GM19372 (cell line): ENCODE measurements around the gene TNS1.

Experiments
- ATAC-seq: cut with Tn5 transposase; IDR thresholded peaks from one replicate; pipeline ENCODE4 v1.9.1; 2021; ENCODE audit warnings: mild to moderate bottlenecking, low read depth, moderate library complexity; ENCODE audit not compliant: unreplicated experiment

Gene TNS1

GRCh38 chr2:217805668-217806481 lies 196.9 kb downstream of the TNS1 start:
- no peak for ATAC-seq

GRCh38 chr2:217804791-217805667 lies 197.8 kb downstream of the TNS1 start:
- no peak for ATAC-seq

GRCh38 chr2:217804338-217804737 lies 198.5 kb downstream of the TNS1 start:
- ATAC-seq, result no peak

GRCh38 chr2:217803653-217803960 lies 199.2 kb downstream of the TNS1 start:
- no peak for ATAC-seq

- no peak for ATAC-seq
These were observed 199.7 kb downstream of the TNS1 start for GRCh38 chr2:217802876-217803652.

GRCh38 chr2:217802266-217802665 lies 200.5 kb downstream of the TNS1 start:
- ATAC-seq, result no peak

- no peak for ATAC-seq
These were observed 201.1 kb downstream of the TNS1 start for GRCh38 chr2:217801711-217802110.

- no peak for ATAC-seq
These were observed 201.7 kb downstream of the TNS1 start for GRCh38 chr2:217801115-217801531.

- no peak for ATAC-seq
These were observed 202.2 kb downstream of the TNS1 start for GRCh38 chr2:217800433-217801114.

- no peak for ATAC-seq
These were observed 203.0 kb downstream of the TNS1 start for GRCh38 chr2:217799563-217800432.

GRCh38 chr2:217798743-217799562 lies 203.8 kb downstream of the TNS1 start:
- no peak for ATAC-seq

- ATAC-seq, result no peak
These were observed 204.6 kb downstream of the TNS1 start for GRCh38 chr2:217798191-217798590.

GRCh38 chr2:217797661-217798069 lies 205.1 kb downstream of the TNS1 start:
- ATAC-seq, result no peak

- no peak for ATAC-seq
These were observed 205.6 kb downstream of the TNS1 start for GRCh38 chr2:217797165-217797564.

GRCh38 chr2:217795706-217796465 lies 206.9 kb downstream of the TNS1 start:
- ATAC-seq, result no peak

- ATAC-seq, result no peak
These were observed 207.7 kb downstream of the TNS1 start for GRCh38 chr2:217795067-217795466.

GRCh38 chr2:217794133-217794986 lies 208.4 kb downstream of the TNS1 start:
- no peak for ATAC-seq
